Measurements from ENCODE around the gene NPAS4.
"Not testable (repeated sequence)": the region's sequence is repeated elsewhere in the genome, so short reads cannot be mapped to it uniquely, and the experiment has no call there.

GRCh38 chr11:66384316-66384715, 36.5 kb upstream of the NPAS4 start:
- TF ChIP-seq ARNTL (CRISPR knock-in tag; IDR thresholded peaks at IDR 0.05; ENCODE audit: borderline replicate concordance, low read depth); TOX (CRISPR knock-in tag; IDR thresholded peaks at IDR 0.05; ENCODE audit: borderline replicate concordance); POU6F1 (CRISPR knock-in tag; IDR thresholded peaks at IDR 0.05; ENCODE audit: borderline replicate concordance, low read depth); BACH2 (CRISPR knock-in tag; IDR thresholded peaks at IDR 0.05; ENCODE audit: borderline replicate concordance); CSRNP3 (CRISPR knock-in tag; IDR thresholded peaks at IDR 0.05); ESRRG (CRISPR knock-in tag; IDR thresholded peaks at IDR 0.05); CSDC2 (CRISPR knock-in tag; IDR thresholded peaks at IDR 0.05): not testable (repeated sequence)
- TF ChIP-seq, protein P1, sequence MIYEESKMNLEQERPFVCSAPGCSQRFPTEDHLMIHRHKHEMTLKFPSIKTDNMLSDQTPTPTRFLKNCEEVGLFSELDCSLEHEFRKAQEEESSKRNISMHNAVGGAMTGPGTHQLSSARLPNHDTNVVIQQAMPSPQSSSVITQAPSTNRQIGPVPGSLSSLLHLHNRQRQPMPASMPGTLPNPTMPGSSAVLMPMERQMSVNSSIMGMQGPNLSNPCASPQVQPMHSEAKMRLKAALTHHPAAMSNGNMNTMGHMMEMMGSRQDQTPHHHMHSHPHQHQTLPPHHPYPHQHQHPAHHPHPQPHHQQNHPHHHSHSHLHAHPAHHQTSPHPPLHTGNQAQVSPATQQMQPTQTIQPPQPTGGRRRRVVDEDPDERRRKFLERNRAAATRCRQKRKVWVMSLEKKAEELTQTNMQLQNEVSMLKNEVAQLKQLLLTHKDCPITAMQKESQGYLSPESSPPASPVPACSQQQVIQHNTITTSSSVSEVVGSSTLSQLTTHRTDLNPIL (CRISPR knock-in tag; IDR thresholded peaks at IDR 0.05; ENCODE audit: low read depth): not testable (repeated sequence)
- TF ChIP-seq, protein P2, sequence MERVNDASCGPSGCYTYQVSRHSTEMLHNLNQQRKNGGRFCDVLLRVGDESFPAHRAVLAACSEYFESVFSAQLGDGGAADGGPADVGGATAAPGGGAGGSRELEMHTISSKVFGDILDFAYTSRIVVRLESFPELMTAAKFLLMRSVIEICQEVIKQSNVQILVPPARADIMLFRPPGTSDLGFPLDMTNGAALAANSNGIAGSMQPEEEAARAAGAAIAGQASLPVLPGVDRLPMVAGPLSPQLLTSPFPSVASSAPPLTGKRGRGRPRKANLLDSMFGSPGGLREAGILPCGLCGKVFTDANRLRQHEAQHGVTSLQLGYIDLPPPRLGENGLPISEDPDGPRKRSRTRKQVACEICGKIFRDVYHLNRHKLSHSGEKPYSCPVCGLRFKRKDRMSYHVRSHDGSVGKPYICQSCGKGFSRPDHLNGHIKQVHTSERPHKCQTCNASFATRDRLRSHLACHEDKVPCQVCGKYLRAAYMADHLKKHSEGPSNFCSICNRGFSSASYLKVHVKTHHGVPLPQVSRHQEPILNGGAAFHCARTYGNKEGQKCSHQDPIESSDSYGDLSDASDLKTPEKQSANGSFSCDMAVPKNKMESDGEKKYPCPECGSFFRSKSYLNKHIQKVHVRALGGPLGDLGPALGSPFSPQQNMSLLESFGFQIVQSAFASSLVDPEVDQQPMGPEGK (CRISPR knock-in tag; IDR thresholded peaks at IDR 0.05; ENCODE audit: borderline replicate concordance): not testable (repeated sequence)

Measured in SK-N-SH treated with all-trans-retinoic acid at 6 μM for 48 hours (cell line).